HUES48 (cell line): ENCODE results near the gene PHLDA2.

Experiments used
- H3K27ac ChIP-seq: one replicate; pipeline ENCODE4 v1.7.0; 2013; ENCODE audit warnings: low read depth, low read length, inconsistent platforms
- H3K27me3 ChIP-seq: 2 replicates; pipeline ENCODE4 v1.6.1; 2013; ENCODE audit warnings: mild to moderate bottlenecking, low read length; ENCODE audit not compliant: control insufficient read depth, insufficient read depth
- H3K36me3 ChIP-seq: 2 replicates; pipeline ENCODE4 v1.6.1; 2013; ENCODE audit warnings: low read length; ENCODE audit not compliant: control insufficient read depth, insufficient read depth
- H3K4me1 ChIP-seq: 2 replicates; pipeline ENCODE4 v1.6.1; 2013; ENCODE audit warnings: mild to moderate bottlenecking, low read length; ENCODE audit not compliant: control insufficient read depth, insufficient read depth
- H3K4me3 ChIP-seq: 2 replicates; pipeline ENCODE4 v1.5.1; 2013; ENCODE audit warnings: mild to moderate bottlenecking, low read depth, low read length
- H3K9ac ChIP-seq: 2 replicates; pipeline ENCODE4 v1.6.1; 2013; ENCODE audit warnings: mild to moderate bottlenecking, low read depth, low read length, moderate library complexity
- H3K9me3 ChIP-seq: 2 replicates; pipeline ENCODE4 v1.6.1; 2013; ENCODE audit warnings: low read length; ENCODE audit not compliant: control insufficient read depth, insufficient read depth

Gene PHLDA2

GRCh38 chr11:2934611-2935239, 5.5 kb upstream of the PHLDA2 start:
- peaks cover 21% of the 10 kb centered on the region for H3K9me3 ChIP-seq
- H3K4me3 ChIP-seq, result no peak overlapping the region
- H3K9ac ChIP-seq, result no peak overlapping the region
- H3K36me3 ChIP-seq, result no peaks in the 10 kb centered on the region
- no peak overlapping the region for H3K27ac ChIP-seq
- peaks cover 4% of the 10 kb centered on the region; the same call in 1 of the 2 replicates for H3K4me1 ChIP-seq
- peaks cover 5% of the 10 kb centered on the region for H3K27me3 ChIP-seq

GRCh38 chr11:2934021-2934550, 4.9 kb upstream of the PHLDA2 start:
- Histone ChIP-seq H3K9me3 (peaks cover 16% of the 10 kb centered on the region), H3K36me3 (no peaks in the 10 kb centered on the region), H3K9ac (no peak overlapping the region), H3K27me3 (peaks cover 11% of the 10 kb centered on the region), H3K27ac (no peak overlapping the region), H3K4me1 (peaks cover 4% of the 10 kb centered on the region; the same call in 1 of the 2 replicates), H3K4me3 (no peak overlapping the region)

- Histone ChIP-seq H3K4me3 (no peak overlapping the region), H3K27me3 (peaks cover 17% of the 10 kb centered on the region), H3K4me1 (peaks cover 4% of the 10 kb centered on the region; the same call in 1 of the 2 replicates), H3K9me3 (peaks cover 10% of the 10 kb centered on the region), H3K36me3 (no peaks in the 10 kb centered on the region), H3K9ac (no peak overlapping the region), H3K27ac (no peak overlapping the region)
Measured at GRCh38 chr11:2933375-2934020, 4.3 kb upstream of the PHLDA2 start.

GRCh38 chr11:2932850-2933251, 3.6 kb upstream of the PHLDA2 start:
- Histone ChIP-seq H3K36me3 (no peaks in the 10 kb centered on the region), H3K4me3 (no peak overlapping the region), H3K27me3 (peaks cover 23% of the 10 kb centered on the region), H3K9ac (no peak overlapping the region), H3K27ac (no peak overlapping the region), H3K4me1 (peaks cover 4% of the 10 kb centered on the region; the same call in 1 of the 2 replicates), H3K9me3 (peaks cover 6% of the 10 kb centered on the region)

GRCh38 chr11:2931771-2932738, 2.8 kb upstream of the PHLDA2 start:
- Histone ChIP-seq H3K4me3 (no peak overlapping the region), H3K4me1 (peaks cover 4% of the 10 kb centered on the region; the same call in 1 of the 2 replicates), H3K9ac (no peak overlapping the region), H3K36me3 (no peaks in the 10 kb centered on the region), H3K27ac (no peak overlapping the region), H3K27me3 (peaks cover 31% of the 10 kb centered on the region), H3K9me3 (no peaks in the 10 kb centered on the region)

GRCh38 chr11:2931420-2931746, 2.2 kb upstream of the PHLDA2 start:
- H3K4me1 ChIP-seq, result peaks cover 4% of the 10 kb centered on the region; the same call in 1 of the 2 replicates
- no peaks in the 10 kb centered on the region for H3K36me3 ChIP-seq
- no peaks in the 10 kb centered on the region for H3K9me3 ChIP-seq
- H3K27ac ChIP-seq, result no peak overlapping the region
- no peak overlapping the region for H3K9ac ChIP-seq
- no peak overlapping the region for H3K4me3 ChIP-seq
- H3K27me3 ChIP-seq, result peaks cover 38% of the 10 kb centered on the region

GRCh38 chr11:2930704-2931419, 1.6 kb upstream of the PHLDA2 start:
- Histone ChIP-seq H3K27me3 (peaks cover 39% of the 10 kb centered on the region), H3K4me3 (peak overlapping the region; percentile 47), H3K4me1 (peaks cover 4% of the 10 kb centered on the region; the same call in 1 of the 2 replicates), H3K36me3 (no peaks in the 10 kb centered on the region), H3K9me3 (no peaks in the 10 kb centered on the region), H3K9ac (no peak overlapping the region), H3K27ac (peak overlapping the region; percentile 90)

GRCh38 chr11:2929950-2930703, 907 bp upstream of the PHLDA2 start:
- H3K4me3 ChIP-seq, result peak overlapping the region; percentile 47
- H3K27ac ChIP-seq, result peak overlapping the region; percentile 90
- no peaks in the 10 kb centered on the region for H3K36me3 ChIP-seq
- H3K4me1 ChIP-seq, result peaks cover 4% of the 10 kb centered on the region; the same call in 1 of the 2 replicates
- H3K9me3 ChIP-seq, result no peaks in the 10 kb centered on the region
- H3K27me3 ChIP-seq, result peaks cover 39% of the 10 kb centered on the region
- no peak overlapping the region for H3K9ac ChIP-seq

- H3K27me3 ChIP-seq, result peaks cover 39% of the 10 kb centered on the region
- H3K4me3 ChIP-seq, result peak overlapping the region; percentile 47; the same call in 1 of the 2 replicates
- H3K27ac ChIP-seq, result peak overlapping the region; percentile 90
- peaks cover 4% of the 10 kb centered on the region; the same call in 1 of the 2 replicates for H3K4me1 ChIP-seq
- H3K9ac ChIP-seq, result no peak overlapping the region
- no peaks in the 10 kb centered on the region for H3K9me3 ChIP-seq
- H3K36me3 ChIP-seq, result no peaks in the 10 kb centered on the region
Measured at GRCh38 chr11:2929531-2929949, 320 bp upstream of the PHLDA2 start.
